NOMO-1 treated with DMSO at 0.1 percent for 48 hours (cell line): ENCODE results near the gene AKAP5.

Experiments used
- DNase-seq: peaks from one replicate; lab custom pipeline; 2025; ENCODE audit not compliant: unreplicated experiment; lab: John Stamatoyannopoulos, UW

AKAP5 gene

DNA sequence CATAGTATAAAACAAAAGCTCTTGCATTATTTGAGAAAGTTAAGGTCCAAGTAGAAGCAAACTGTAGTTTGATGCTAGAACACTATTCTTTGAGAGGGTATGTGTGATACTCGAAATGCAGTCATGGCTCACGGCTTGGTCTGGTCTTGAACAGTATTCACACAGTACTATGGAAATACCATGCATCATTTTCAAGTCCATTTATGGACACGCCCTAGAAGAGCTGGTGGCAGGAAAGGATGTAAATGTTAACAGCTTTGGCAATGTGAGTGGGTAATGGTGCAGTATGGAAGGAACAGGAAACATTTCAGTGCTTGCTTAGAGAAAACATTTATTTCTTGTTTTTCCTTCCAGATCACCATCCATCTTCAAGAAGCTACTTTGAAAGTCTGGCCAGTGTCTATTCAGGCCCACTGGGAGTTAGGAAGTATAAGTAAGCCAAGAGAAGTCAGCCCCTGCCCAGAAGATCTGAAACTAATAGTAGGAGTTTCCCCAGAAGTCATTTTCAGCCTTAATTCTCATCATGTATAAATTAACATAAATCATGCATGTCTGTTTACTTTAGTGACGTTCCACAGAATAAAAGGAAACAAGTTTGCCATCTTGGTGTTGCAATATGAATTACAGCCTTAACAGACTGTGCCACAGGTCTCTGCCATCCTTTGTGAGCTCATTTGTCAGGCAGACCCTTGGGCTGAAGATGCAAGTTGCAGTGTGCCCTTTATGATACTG lies 5.7 kb upstream of the AKAP5 start:
- no peak for DNase-seq

- DNase-seq: no peak
These were observed 4.1 kb upstream of the AKAP5 start for GRCh38 chr14:64461221-64461620.

DNA sequence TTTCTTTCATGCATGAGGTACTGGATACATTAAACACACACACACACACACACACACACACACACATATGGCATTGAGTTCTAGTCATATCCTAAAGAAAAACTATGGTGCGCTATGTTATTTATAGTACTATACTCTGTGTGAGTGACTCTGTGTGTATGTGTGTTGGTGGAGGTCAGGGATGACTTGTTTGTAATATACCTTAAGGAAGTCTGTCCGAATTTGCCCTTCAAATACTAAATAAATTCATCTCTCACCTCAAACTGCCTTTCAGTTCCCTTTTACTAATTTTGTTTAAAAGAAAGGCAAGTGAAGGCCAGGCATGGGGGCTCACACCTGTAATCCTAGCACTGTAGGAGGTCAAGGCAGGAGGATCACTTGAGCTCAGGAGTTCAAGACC lies 2.1 kb upstream of the AKAP5 start:
- DNase-seq: no peak

- no peak for DNase-seq
These were observed 1.4 kb upstream of the AKAP5 start for GRCh38 chr14:64463873-64464272.

DNA sequence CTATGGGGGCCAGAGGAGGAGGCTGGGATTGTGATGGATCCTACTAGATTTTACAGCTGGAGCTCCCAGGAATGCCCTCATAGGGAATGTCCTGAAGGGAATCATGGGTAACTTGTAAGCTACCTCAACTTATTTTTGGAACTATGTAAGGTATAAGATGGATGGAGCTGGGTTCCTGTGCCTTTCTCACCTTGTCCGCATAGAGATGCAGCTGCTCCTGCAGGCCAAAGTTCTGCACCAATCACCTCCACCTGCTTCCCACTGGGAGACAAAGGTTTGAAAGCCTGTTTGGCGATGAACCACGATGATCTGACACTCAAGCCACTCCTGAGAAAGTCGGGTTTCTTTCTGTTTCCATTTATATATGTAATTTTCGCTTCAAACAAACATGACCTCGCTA lies 648 bp upstream of the AKAP5 start:
- DNase-seq: no peak

GRCh38 chr14:64465831-64466554 lies 694 bp downstream of the AKAP5 start:
- no peak for DNase-seq

DNA sequence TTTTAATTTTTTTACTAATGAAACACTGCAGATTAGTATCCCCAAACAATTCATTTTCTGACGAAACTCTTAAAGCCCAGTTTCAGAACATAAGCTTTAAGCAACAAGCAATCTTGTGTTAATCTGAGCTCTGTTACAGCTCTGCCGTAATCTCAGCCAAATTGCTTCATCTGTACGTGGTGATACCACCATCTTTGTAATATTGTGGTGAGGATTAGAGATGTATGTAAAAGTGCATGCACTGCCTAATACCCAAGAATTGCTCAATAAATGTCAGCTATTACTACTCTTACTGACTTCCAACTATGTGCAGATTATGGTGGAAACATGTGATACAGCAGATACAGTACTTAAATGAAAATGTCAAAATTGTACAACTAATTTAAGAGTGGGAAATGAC lies 1.8 kb downstream of the AKAP5 start:
- DNase-seq: no peak

DNA sequence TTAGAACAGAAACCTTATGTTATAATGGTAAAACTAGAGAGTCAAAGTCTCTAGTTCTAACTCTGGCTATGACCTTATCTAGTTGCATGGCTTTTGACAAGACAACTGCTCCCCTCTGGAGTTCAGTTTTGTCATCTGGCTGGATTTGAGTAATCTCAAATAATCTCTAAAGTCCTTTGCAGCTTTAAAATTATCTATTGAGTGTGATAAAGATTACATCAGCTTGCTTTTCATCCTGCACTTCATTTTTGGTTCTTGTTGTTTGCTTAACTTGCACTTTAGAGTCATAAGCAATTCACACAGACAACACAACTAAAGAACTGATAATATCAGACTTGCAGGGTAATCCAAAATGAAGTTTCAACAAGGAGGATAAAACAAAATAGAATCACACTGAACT lies 2.3 kb downstream of the AKAP5 start:
- no peak for DNase-seq

DNA sequence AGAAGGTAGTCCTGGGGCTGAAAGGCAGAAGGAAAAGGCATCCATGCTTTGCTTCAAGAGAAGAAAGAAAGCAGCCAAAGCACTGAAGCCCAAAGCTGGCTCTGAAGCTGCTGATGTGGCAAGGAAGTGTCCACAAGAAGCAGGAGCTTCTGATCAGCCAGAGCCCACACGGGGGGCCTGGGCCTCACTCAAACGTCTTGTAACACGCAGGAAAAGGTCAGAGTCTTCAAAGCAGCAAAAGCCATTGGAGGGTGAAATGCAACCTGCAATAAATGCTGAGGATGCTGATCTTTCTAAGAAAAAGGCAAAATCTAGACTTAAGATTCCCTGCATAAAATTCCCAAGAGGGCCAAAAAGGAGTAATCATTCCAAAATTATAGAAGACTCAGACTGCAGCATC lies 3.2 kb downstream of the AKAP5 start:
- no peak for DNase-seq

GRCh38 chr14:64474041-64474440 lies 8.7 kb downstream of the AKAP5 start:
- no peak for DNase-seq

DNA sequence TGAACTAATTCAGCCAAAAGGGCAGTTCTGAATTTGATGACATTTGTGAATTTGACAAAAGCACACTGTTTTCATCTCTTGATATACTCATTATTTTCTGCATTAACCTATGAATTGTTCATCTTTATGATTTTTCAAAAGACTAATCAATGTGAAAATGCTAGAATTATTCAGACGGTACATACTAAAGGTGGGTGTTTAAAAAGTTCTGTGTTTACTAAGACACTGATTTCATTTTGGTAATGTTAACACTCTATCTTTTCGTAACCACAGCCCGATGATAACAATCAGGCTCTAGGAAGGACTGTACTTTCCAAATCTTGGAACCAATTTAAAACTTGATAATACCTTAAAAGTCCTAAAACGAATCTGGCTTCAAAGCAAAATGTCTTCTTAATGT lies 9.4 kb downstream of the AKAP5 start:
- DNase-seq: no peak

- no peak for DNase-seq
These were observed 10.4 kb downstream of the AKAP5 start for GRCh38 chr14:64475585-64476273.

GRCh38 chr14:64476438-64476837 lies 11.1 kb downstream of the AKAP5 start:
- DNase-seq: no peak

- no peak for DNase-seq
These were observed 13.4 kb downstream of the AKAP5 start for GRCh38 chr14:64478634-64479250.

DNA sequence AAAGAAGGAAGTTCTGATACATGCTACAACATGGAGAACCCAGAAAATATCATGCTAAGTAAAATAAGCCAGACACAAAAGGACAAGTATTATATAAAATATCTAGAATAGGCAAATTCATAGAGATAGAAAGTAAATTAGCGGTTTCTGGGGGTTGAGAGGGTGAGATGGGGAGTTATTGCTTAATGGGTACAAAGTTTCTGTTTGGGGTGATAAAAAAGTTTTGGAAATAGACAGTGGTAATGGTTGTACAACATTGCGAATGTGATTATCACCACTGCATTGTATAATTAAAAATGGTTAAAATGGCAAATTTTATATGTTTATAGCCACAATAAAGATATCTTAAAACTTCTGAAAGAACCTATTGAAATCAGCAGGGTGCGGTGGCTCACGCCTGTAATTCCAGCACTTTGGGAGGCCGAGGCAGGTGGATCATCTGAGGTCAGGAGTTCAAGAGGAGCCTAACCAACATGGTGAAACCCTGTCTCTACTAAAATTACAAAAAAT lies 23.3 kb downstream of the AKAP5 start:
- DNase-seq: no peak

- no peak for DNase-seq
These were observed 26.3 kb downstream of the AKAP5 start for GRCh38 chr14:64491637-64492036.

DNA sequence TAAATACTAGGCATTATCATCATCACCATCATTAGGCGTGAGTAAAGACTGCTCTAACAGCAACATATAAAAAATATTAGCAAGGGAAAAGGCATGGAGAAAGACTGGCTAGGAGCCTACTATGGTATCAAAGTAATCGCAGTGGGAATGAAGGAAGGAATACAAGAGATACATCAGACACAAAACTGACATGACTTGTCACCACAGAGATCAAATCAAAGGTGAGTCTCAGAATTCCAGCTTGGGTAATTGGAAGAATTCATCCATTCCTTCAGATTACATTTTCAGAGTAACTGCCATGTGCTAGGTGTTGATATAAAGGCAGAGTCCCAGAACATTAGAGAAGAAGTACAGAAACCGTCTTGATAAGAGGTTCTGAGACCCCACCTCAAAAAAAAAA lies 28.2 kb downstream of the AKAP5 start:
- DNase-seq: no peak

DNA sequence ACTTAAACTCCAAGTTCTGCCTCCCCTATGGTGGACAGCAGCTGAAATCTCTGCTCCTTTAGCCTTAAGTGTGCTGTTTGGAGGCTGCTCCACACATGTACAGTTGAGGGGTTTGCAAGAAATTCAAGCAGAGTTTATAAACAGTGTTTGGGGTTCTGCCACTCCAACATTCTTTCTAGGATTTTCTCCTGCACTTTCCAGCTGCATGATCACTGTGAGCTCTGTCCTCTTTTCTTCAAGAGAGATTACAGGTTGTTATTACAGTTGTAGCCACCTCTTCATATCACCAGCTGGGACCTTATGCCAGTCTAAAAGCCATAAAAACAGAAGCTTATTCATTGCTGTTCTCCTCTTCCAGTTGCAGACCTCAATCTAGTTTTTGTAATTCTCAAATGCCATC lies 30.0 kb downstream of the AKAP5 start:
- no peak for DNase-seq

DNA sequence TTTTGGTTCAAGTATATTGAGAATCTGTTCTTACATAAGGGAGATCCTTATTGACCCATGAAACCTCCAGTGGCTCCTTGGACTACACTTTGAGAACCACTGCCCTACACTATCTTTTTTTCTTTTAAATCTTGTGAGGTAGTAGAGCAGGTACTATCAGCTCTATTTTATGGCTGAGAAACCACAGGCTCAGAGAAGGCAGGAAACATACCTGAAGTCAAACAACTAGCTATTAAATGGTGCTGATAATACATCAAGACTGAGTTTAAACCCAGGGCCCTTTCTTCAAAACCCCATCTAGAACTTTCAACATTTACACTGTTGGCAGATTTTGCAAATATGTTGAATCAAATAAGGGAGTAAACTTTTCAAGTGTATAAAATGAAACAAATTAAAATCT lies 31.5 kb downstream of the AKAP5 start:
- no peak for DNase-seq

DNA sequence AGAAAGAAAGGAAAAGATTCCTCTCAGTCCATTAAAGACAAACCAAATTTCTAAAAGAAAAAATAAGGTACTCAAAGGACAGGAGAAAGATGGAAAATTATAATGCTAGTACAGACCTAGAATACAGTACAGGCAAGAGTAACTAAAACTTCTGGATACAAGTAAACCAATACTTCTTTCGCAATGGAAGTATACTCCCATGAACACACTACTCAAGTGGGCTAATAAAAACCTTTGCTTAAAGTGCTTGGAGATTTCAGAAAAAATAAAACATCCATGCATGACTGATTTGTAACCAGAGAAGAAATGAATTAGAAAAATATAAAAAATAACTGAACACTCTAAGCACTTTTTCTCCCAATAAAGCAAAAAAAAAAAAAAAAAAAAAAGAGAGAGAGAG lies 34.8 kb downstream of the AKAP5 start:
- DNase-seq: no peak

DNA sequence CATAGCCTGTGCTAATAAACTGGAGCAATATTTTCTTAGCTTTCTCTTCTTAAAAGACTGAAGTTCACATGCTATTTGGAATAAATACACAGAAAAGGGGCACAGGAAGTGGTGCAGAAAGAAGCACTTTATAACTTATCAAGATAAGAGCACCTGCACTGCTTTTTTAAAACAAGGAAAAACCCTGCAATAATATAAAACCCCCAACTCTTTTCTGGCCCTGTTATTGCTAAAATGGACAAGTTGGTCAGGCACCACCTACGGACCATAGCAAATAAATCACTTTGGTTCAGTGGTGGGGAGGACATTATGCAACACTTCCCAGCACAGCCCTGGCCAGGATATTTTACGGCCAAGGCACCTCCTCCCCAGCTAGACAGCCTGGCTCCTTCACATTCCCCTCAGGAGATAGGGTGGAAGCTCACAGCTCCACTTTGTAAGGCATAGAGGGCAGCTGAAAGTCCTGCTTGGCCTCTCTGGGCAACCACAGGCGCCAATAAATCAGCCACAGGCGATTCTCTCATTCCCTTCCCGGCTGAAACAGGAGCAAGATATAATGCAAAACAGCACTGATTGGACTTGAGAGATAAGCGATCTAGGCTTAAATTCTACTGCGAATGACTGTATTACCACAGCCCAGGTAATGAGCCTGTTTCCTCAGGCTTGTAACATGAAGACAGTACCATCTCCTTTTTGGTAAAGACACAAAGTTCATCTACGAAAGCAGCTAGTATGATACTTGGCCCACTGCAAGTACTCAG lies 36.3 kb downstream of the AKAP5 start:
- DNase-seq: no peak
